Heart left ventricle (tissue), 13 donors: ENCODE measurements around the gene PCK2.

Source experiments
- CTCF ChIP-seq, 12 donors: fragments of 200-600 bp; sonication (generic) in 4 of 12; IDR thresholded peaks; one replicate each; pipeline versions ENCODE4 v1.5.0 to v1.8.0; 2018 to 2022; ENCODE audit warnings: antibody characterized with exemption in 12 of 12, mild to moderate bottlenecking in 5 of 12
- POLR2A ChIP-seq, 2 donors: fragments of 450-650 bp; IDR thresholded peaks; one replicate each; pipeline ENCODE4 v1.6.1; 2017; ENCODE audit warnings: antibody characterized with exemption in 2 of 2, mild to moderate bottlenecking in 2 of 2, moderate library complexity in 2 of 2
- donor health status: ischemic (EF 13 %, LVEDD 7.1; RV severe dilation, severe dysfunction).
- donor health status: DM: no; HTN: yes; CAD: no.
- donor health status: DM: no; HTN: no; CAD: no.
- donor health status: ischemic (EF 25% LVEDD 6.9; RV normal size, moderate dysfunction).
- donor health status: ischemic (EF 25% LVEDD 5.7; RV mildly dilated, moderate dysfunction).
- donor health status: ischemic (EF 35%, LVEDD 5.7; RV mildly dilated, moderate dysfunction).
- donor health status: nonischemic (EF 11% LVEDD 7.7; RV severe dilation, severe dysfunction).
- donor health status: DM: yes; HTN: yes; CAD: no.
- donor health status: PGD.
- donor health status: ischemic (EF 29% LVEDD 5.4; RV normal size, mild dysfunction).
- donor health status: nonischemic (EF 23%, LVEDD 6.1; RV moderate dilation, normal function).

DNA sequence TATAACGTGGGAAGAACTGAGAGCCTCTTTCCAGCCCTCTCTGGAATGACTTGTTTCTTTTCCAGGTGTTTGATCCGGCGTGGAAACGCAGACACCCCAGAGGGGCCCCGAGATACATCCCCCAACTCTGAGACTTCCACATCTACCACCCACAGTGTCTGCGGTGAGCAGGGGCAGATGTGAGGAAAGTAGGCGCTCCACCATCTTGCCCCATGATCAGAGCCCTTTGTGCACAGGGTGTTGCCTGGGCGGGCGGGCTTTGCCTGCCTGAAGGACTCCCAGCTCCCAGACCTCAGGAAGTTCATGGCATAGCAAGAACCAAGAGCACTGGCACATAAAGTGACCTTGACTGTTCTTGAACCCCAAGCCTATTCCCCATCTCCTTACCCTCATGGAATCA is 39.5 kb upstream of the PCK2 start:
- TF ChIP-seq CTCF (IDR thresholded peaks at IDR 0.05) (no peak), POLR2A (IDR thresholded peaks at IDR 0.05) (no peak)
